ENCODE data around the gene RASL10B.

RASL10B gene

GRCh38 chr17:35723735-35724134 is 7.7 kb upstream of the RASL10B start:
- no peak for DNase-seq

- no peak for DNase-seq
These were observed 6.4 kb upstream of the RASL10B start for GRCh38 chr17:35725058-35725457.

- no peak for DNase-seq
These were observed 5.7 kb upstream of the RASL10B start for GRCh38 chr17:35725802-35726126.

- DNase-seq, result no peak
These were observed 5.1 kb upstream of the RASL10B start for GRCh38 chr17:35726127-35726952.

- no peak for DNase-seq
These were observed 4.4 kb upstream of the RASL10B start for GRCh38 chr17:35726953-35727460.

- no peak for DNase-seq
These were observed 3.8 kb upstream of the RASL10B start for GRCh38 chr17:35727635-35728034.

GRCh38 chr17:35728551-35728950 is 2.9 kb upstream of the RASL10B start:
- no peak for DNase-seq

GRCh38 chr17:35729405-35729833 is 2.0 kb upstream of the RASL10B start:
- no peak for DNase-seq

- no peak for DNase-seq
These were observed 936 bp upstream of the RASL10B start for GRCh38 chr17:35730400-35731005.

GRCh38 chr17:35731917-35732805 is 722 bp downstream of the RASL10B start:
- no peak for DNase-seq

- no peak for DNase-seq
These were observed 1.3 kb downstream of the RASL10B start for GRCh38 chr17:35732806-35733136.

- DNase-seq, result no peak
These were observed 1.9 kb downstream of the RASL10B start for GRCh38 chr17:35733366-35733765.

GRCh38 chr17:35734396-35734795 is 3.0 kb downstream of the RASL10B start:
- no peak for DNase-seq

- no peak for DNase-seq
These were observed 3.8 kb downstream of the RASL10B start for GRCh38 chr17:35735036-35735805.

GRCh38 chr17:35736236-35736635 is 4.8 kb downstream of the RASL10B start:
- no peak for DNase-seq

- no peak for DNase-seq
These were observed 7.2 kb downstream of the RASL10B start for GRCh38 chr17:35738519-35739133.

GRCh38 chr17:35740216-35740615 is 8.8 kb downstream of the RASL10B start:
- DNase-seq, result no peak

GRCh38 chr17:35740997-35741931 is 9.8 kb downstream of the RASL10B start:
- no peak for DNase-seq

- DNase-seq, result no peak
These were observed 11.1 kb downstream of the RASL10B start for GRCh38 chr17:35742496-35742895.

GRCh38 chr17:35742896-35743477 is 11.5 kb downstream of the RASL10B start:
- DNase-seq, result no peak
